HepG2 (cell line): Measurements from ENCODE around the gene UBL3. TPM values are rescaled to one million over a fixed set of nuclear protein-coding genes. Genes with fewer than 3 reads are reported as not detected.

ENCODE experiments used
- BHLHE40 ChIP-seq: IDR thresholded peaks from 2 replicates; pipeline ENCODE4 v1.6.1; 2011; ENCODE audit warnings: low read length, improper control_type of control experiment
- CAMTA2 ChIP-seq: sonication (generic); formaldehyde crosslinking; IDR thresholded peaks from 2 replicates; pipeline ENCODE4 v1.4.0; 2020; ENCODE audit warnings: mild to moderate bottlenecking, missing genetic modification reagents, borderline replicate concordance
- CREM ChIP-seq, 2 experiments: sonication (generic) in 1 of 2; formaldehyde crosslinking in 1 of 2; IDR thresholded peaks; 2 replicates each; pipeline versions ENCODE4 v1.4.0 to v1.6.1; 2016 to 2020; ENCODE audit warnings: antibody characterized with exemption in 1 of 2, mild to moderate bottlenecking in 1 of 2, missing genetic modification reagents in 1 of 2
- ELF4 ChIP-seq: sonication (generic); formaldehyde crosslinking; IDR thresholded peaks from 2 replicates; pipeline ENCODE4 v1.5.0; 2020; ENCODE audit warnings: missing genetic modification reagents, mild to moderate bottlenecking, moderate library complexity, borderline replicate concordance
- HBP1 ChIP-seq: IDR thresholded peaks from 2 replicates; pipeline ENCODE4 v1.6.1; 2016; ENCODE audit warnings: low read depth, control low read depth
- HNRNPH1 ChIP-seq: fragments of 200-400 bp; formaldehyde crosslinking; optimal IDR thresholded peaks from 2 replicates; pipeline ENCODE3; 2017; ENCODE audit warnings: mild to moderate bottlenecking, low read depth, low read length
- HOXA3 ChIP-seq: sonication (generic); formaldehyde crosslinking; IDR thresholded peaks from 2 replicates; pipeline ENCODE4 v1.5.0; 2020; ENCODE audit warnings: missing genetic modification reagents
- IKZF5 ChIP-seq: IDR thresholded peaks from 2 replicates; pipeline ENCODE4 v1.6.1; 2018; ENCODE audit warnings: missing genetic modification reagents, mild to moderate bottlenecking, missing compliant biosample characterization
- JUND ChIP-seq: sonication (generic); formaldehyde crosslinking; IDR thresholded peaks from 2 replicates; pipeline ENCODE4 v1.8.0; 2022; ENCODE audit warnings: mild to moderate bottlenecking, missing genetic modification reagents
- KDM2A ChIP-seq: sonication (generic); formaldehyde crosslinking; IDR thresholded peaks from 2 replicates; pipeline ENCODE4 v1.4.0; 2020; ENCODE audit warnings: low read depth, missing genetic modification reagents, borderline replicate concordance
- MYC ChIP-seq: sonication (generic); formaldehyde crosslinking; IDR thresholded peaks from 2 replicates; pipeline ENCODE4 v1.9.0; 2021; ENCODE audit warnings: missing genetic modification reagents, borderline replicate concordance
- PHF20 ChIP-seq: sonication (generic); formaldehyde crosslinking; IDR thresholded peaks from 2 replicates; pipeline ENCODE4 v1.5.0; 2020; ENCODE audit warnings: mild to moderate bottlenecking, missing genetic modification reagents
- SP1 ChIP-seq, 2 experiments: fragments of 450-650 bp in 1 of 2; sonication (generic) in 1 of 2; formaldehyde crosslinking in 1 of 2; IDR thresholded peaks; 2 replicates each; pipeline versions ENCODE4 v1.4.0 to v1.6.1; 2016 to 2020; ENCODE audit warnings: missing genetic modification reagents in 1 of 2
- TFDP1 ChIP-seq: IDR thresholded peaks from 2 replicates; pipeline ENCODE4 v1.6.1; 2016; ENCODE audit warnings: missing compliant biosample characterization, missing genetic modification reagents, borderline replicate concordance
- ZHX2 ChIP-seq, 2 experiments: sonication (generic) in 1 of 2; formaldehyde crosslinking in 1 of 2; IDR thresholded peaks; 2 replicates each; pipeline versions ENCODE4 v1.6.1 to v1.9.0; 2014 to 2022; ENCODE audit warnings: antibody characterized with exemption in 1 of 2, borderline replicate concordance in 1 of 2, inconsistent platforms in 1 of 2, low read depth in 1 of 2, missing genetic modification reagents in 1 of 2
- ZNF784 ChIP-seq: sonication (generic); formaldehyde crosslinking; IDR thresholded peaks from 2 replicates; pipeline ENCODE4 v1.5.1; 2020; ENCODE audit warnings: missing genetic modification reagents, mild to moderate bottlenecking, borderline replicate concordance
- polyA plus RNA-seq, 8 experiments: library from polyadenylated mRNA; depleted of rRNA in 3 of 8; stranded (reverse) in 7 of 8; unstranded in 1 of 8; fragments of >200 nt; fragmentation: Illumina TruSeq in 4 of 8; extraction: Trizol in 4 of 8; gene quantifications; 2 replicates each; pipeline versions ENCODE4 v1.2.1 to v1.2.3, GENCODE V29; 2011 to 2016; ENCODE audit warnings: low read depth in 4 of 8, missing spikeins in 1 of 8, mixed read lengths in 1 of 8; ENCODE audit not compliant: insufficient read depth in 1 of 8
- total RNA-seq, 5 experiments: library from RNA; depleted of rRNA; stranded (reverse); fragments of >200 nt; fragmentation: Illumina TruSeq; extraction: Trizol; gene quantifications; 2 replicates each; pipeline ENCODE4 v1.2.3, GENCODE V29; 2016; ENCODE audit warnings: low read depth in 1 of 5

Gene UBL3
- total and polyA plus RNA-seq, 2 of the 13 experiments (the other 11 are each of a cell fraction or from before 2014, with no cell fraction given), result 7.4 to 9.6 TPM

- TF ChIP-seq ZHX2 (IDR thresholded peaks at IDR 0.05; ENCODE audit: low read depth) (peak; percentile 88), ZHX2 (CRISPR knock-in tag; IDR thresholded peaks at IDR 0.05; ENCODE audit: borderline replicate concordance) (no peak), IKZF5 (0 out of 2 replicates have a peak, but pooled peaks have one; percentile 20), BHLHE40 (peak; percentile 36), JUND (CRISPR knock-in tag) (no peak), KDM2A (CRISPR knock-in tag) (peak; percentile 72), MYC (CRISPR knock-in tag) (peak; percentile 51; the same call in 1 of the 2 replicates), ZNF784 (CRISPR knock-in tag) (no peak), HNRNPH1 (peak; percentile 39), TFDP1 (CRISPR knock-in tag) (peak; percentile 21; the same call in 1 of the 2 replicates), HOXA3 (CRISPR knock-in tag) (peak; percentile 89), ELF4 (CRISPR knock-in tag) (no peak), SP1 (IDR thresholded peaks at IDR 0.05) (no peak), SP1 (CRISPR knock-in tag; IDR thresholded peaks at IDR 0.05) (peak; percentile 48; the same call in 1 of the 2 replicates), PHF20 (CRISPR knock-in tag) (peak; percentile 59; the same call in 1 of the 2 replicates), CAMTA2 (CRISPR knock-in tag) (0 out of 2 replicates have a peak, but pooled peaks have one; percentile 33), HBP1 (CRISPR knock-in tag) (peak; percentile 77; the same call in 1 of the 2 replicates), CREM (IDR thresholded peaks at IDR 0.05) (peak; percentile 94), CREM (CRISPR knock-in tag; IDR thresholded peaks at IDR 0.05) (no peak)
Observed at GRCh38 chr13:29850213-29850898, at the start of gene UBL3 (continued).
